ENCODE data around the gene OTX2. TPM values are rescaled to one million over a fixed set of nuclear protein-coding genes. Genes with fewer than 3 reads are reported as not detected.

The OTX2 gene
- total and polyA plus RNA-seq, 11 donors, result not detected

DNA sequence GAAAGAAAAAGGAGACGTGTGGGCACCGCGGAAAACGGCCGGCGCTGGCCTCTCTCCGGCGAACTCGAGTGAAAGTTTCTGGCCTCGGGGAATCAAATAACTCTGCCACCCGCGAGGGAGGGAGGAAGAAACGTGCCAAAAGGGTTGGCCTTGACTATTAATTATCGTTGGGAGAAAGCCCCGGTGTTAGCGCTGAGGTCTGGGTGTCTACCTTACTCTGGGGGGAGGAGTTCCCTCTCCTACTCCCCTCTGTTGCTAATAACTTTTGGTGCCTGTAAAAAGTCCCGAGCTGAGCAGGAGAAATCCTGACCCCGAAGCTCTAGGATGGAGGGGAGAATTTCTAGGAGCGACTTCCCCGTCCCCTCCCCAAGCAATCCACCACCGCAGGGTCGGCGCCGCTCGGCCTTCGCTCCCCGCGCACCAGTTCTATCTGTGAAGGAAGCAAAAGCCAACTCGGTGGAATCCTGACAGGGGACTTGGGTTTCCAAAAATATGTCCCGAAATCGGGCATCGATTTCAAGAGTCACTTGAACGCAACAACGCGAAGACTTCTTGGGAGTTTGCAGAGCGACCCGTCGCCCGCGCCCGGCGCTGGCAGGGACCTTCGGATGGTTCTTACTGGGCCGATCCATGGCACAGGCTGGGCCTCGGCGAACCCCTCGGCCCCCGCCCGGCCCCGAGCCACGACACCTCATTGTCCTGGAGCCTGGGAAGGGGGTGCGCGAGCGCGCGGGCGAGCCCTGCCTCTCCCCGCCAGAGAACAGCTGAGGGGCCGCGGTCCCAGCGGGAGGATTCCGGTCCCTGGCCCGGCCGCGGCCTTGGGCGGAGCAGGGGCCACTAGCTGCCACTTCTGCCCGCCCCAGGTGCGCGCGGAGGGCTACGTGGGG is 1.7 kb downstream of the OTX2 start:
- DNase-seq (no peak), ATAC-seq (no peak)
- H3K36me3 ChIP-seq, result no peaks in the 10 kb centered on the region
- no peaks in the 10 kb centered on the region for H3K9me3 ChIP-seq
- WGBS, 4 donors, result 2 to 6% (median 4%) methylated on average over 38 to 71 of the region's 71 CpGs
- peak overlapping the region in 9 of 12 donors; percentile 5 to 24 (median 17) for H3K4me3 ChIP-seq
- H3K27me3 ChIP-seq, result peaks cover 79 to 100% (median 98%) of the 10 kb centered on the region in 9 donors
- peaks cover 0 to 22% (median 9%) of the 10 kb centered on the region in 12 donors for H3K4me1 ChIP-seq
- H3K27ac ChIP-seq, result no peak overlapping the region
- intact Hi-C loops (cut with DNase I), result no loop called here
- TF ChIP-seq, protein P1, sequence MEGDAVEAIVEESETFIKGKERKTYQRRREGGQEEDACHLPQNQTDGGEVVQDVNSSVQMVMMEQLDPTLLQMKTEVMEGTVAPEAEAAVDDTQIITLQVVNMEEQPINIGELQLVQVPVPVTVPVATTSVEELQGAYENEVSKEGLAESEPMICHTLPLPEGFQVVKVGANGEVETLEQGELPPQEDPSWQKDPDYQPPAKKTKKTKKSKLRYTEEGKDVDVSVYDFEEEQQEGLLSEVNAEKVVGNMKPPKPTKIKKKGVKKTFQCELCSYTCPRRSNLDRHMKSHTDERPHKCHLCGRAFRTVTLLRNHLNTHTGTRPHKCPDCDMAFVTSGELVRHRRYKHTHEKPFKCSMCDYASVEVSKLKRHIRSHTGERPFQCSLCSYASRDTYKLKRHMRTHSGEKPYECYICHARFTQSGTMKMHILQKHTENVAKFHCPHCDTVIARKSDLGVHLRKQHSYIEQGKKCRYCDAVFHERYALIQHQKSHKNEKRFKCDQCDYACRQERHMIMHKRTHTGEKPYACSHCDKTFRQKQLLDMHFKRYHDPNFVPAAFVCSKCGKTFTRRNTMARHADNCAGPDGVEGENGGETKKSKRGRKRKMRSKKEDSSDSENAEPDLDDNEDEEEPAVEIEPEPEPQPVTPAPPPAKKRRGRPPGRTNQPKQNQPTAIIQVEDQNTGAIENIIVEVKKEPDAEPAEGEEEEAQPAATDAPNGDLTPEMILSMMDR (IDR thresholded peaks at IDR 0.05), result no peak
- TF ChIP-seq POLR2A (IDR thresholded peaks at IDR 0.05), result no peak

DNA sequence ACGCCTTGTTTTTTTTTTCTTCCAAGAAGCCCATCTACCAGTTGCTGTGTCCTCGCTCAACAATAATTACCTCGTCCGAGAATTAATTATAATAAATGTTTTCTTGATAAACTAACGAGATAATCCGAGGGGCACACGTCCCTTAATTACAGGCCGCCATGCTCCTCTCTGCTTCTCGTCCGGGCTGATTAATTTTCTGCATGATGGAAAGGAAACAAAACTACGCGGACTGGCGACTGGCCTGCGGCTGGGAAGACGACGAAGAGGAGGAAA is 2.2 kb downstream of the OTX2 start:
- Histone ChIP-seq H3K27ac (no peak overlapping the region), H3K9me3 (no peaks in the 10 kb centered on the region)

DNA sequence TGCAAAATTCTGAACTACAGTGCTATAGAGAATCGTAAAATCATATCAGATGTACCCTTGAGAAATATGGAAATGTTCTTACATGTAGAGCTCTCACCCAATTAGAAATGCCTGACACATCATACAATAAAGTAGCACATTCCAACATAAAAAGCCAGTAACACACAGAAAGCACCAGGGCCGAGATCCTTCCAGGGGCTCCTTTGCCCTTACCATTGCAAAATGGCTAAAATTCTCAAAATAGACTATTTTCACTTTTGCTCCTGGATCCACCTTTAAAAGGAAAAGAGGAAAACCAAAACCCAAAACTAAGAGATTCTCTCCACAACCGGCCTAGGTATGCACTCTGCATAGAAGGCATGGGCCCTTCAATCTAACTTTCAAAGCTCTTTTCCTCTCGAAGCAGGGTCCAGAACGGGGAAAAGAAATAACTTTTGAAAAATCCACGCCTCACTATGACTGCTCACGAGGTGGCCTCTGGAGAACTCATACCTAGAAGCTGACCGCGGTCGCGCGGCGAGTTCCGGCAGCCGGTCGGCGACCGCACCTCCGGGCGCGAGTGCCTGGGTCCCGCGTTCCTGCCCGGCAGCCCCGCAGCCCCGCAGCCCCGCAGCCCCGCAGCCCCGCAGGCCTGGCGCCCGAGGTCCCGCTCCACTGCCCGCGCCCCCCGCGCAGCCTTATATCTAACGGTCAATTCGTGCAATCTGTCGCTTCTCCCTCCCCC is 2.7 kb downstream of the OTX2 start:
- Histone ChIP-seq H3K4me1 (peaks cover 0 to 22% (median 9%) of the 10 kb centered on the region in 12 donors), H3K4me3 (peak overlapping the region in 2 of 12 donors; percentile 5 to 11), H3K9me3 (no peaks in the 10 kb centered on the region), H3K36me3 (no peaks in the 10 kb centered on the region), H3K27ac (no peak overlapping the region), H3K27me3 (peaks cover 81 to 100% (median 97%) of the 10 kb centered on the region in 9 donors)
- intact Hi-C loops (cut with DNase I), result no loop called here
- TF ChIP-seq, protein P1 (IDR thresholded peaks at IDR 0.05), result no peak
- no peak for TF ChIP-seq POLR2A (IDR thresholded peaks at IDR 0.05)
- DNase-seq (no peak), ATAC-seq (no peak)
- 4 to 8% (median 7%) methylated on average over 27 to 39 of the region's 39 CpGs for WGBS, 4 donors

More for the DNA sequence above, 2.2 kb downstream of the OTX2 start:
- 1 to 2% (median 2%) methylated on average over 16 of the region's 16 CpGs for WGBS, 4 donors
- no peak for ATAC-seq
- Histone ChIP-seq H3K4me3 (peak overlapping the region in 7 of 12 donors; percentile 2 to 24 (median 17)), H3K27me3 (peaks cover 83 to 100% (median 98%) of the 10 kb centered on the region in 9 donors), H3K36me3 (no peaks in the 10 kb centered on the region), H3K4me1 (peaks cover 0 to 22% (median 9%) of the 10 kb centered on the region in 12 donors)
- intact Hi-C loops (cut with DNase I), result no loop called here
- no peak for DNase-seq
- TF ChIP-seq, protein P1 (IDR thresholded peaks at IDR 0.05), result no peak
- no peak for TF ChIP-seq POLR2A (IDR thresholded peaks at IDR 0.05)

DNA sequence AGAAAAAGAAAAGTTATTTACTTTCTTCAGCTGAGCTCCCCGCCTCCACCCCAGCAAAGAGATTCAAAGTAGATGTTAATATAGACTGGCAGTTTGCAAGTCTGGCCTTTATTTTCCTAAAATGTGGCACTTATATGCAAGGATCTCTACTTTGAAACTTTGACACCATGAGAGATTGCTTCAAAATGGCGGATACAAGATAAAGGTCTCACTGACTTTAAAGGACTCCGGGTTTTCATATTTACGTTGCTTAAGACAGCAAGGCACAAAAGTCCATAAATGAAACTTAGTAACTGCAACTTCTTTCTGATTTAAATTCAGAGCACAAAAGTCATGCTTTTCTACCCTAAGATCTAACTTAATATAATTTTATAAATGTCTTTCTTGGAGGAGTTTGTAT is 3.5 kb downstream of the OTX2 start:
- ATAC-seq (no peak), DNase-seq (no peak)
- TF ChIP-seq POLR2A (IDR thresholded peaks at IDR 0.05), result no peak
- TF ChIP-seq, protein P1 (IDR thresholded peaks at IDR 0.05), result no peak
- H3K4me1 ChIP-seq, result peaks cover 0 to 22% (median 9%) of the 10 kb centered on the region in 12 donors
- 9 to 22% (median 20%) methylated on average over 4 of the region's 4 CpGs for WGBS, 4 donors
- no peaks in the 10 kb centered on the region for H3K9me3 ChIP-seq
- peaks cover 73 to 100% (median 96%) of the 10 kb centered on the region in 9 donors for H3K27me3 ChIP-seq
- H3K27ac ChIP-seq, result no peak overlapping the region
- H3K36me3 ChIP-seq, result no peaks in the 10 kb centered on the region
- H3K4me3 ChIP-seq, result no peak overlapping the region
- intact Hi-C loops (cut with DNase I), result no loop called here
